BLaER1 (cell line): ENCODE measurements around the gene MGAT4A.

ENCODE experiments used
- H3K27ac ChIP-seq: shearing (Covaris generic); formaldehyde crosslinking; 2 replicates; pipeline ENCODE4 v1.8.1; 2022
- H3K27me3 ChIP-seq: shearing (Covaris generic); formaldehyde crosslinking; 2 replicates; pipeline ENCODE4 v1.8.1; 2022
- H3K36me3 ChIP-seq: shearing (Covaris generic); formaldehyde crosslinking; 2 replicates; pipeline ENCODE4 v1.8.1; 2022
- H3K4me1 ChIP-seq: shearing (Covaris generic); formaldehyde crosslinking; 2 replicates; pipeline ENCODE4 v1.8.1; 2022
- H3K4me2 ChIP-seq: shearing (Covaris generic); formaldehyde crosslinking; 2 replicates; pipeline ENCODE4 v1.8.1; 2022
- H3K4me3 ChIP-seq: shearing (Covaris generic); formaldehyde crosslinking; 2 replicates; pipeline ENCODE4 v1.8.1; 2022
- H3K9ac ChIP-seq: shearing (Covaris generic); formaldehyde crosslinking; 2 replicates; pipeline ENCODE4 v1.8.1; 2022
- H3K9me3 ChIP-seq: shearing (Covaris generic); formaldehyde crosslinking; 2 replicates; pipeline ENCODE4 v1.8.1; 2022
- H4K20me1 ChIP-seq: shearing (Covaris generic); formaldehyde crosslinking; 2 replicates; pipeline ENCODE4 v1.8.1; 2022
- Cebpa-rat ChIP-seq: shearing (Covaris generic); IDR thresholded peaks from 2 replicates; pipeline ENCODE4 v1.8.1; 2022

Gene MGAT4A

DNA sequence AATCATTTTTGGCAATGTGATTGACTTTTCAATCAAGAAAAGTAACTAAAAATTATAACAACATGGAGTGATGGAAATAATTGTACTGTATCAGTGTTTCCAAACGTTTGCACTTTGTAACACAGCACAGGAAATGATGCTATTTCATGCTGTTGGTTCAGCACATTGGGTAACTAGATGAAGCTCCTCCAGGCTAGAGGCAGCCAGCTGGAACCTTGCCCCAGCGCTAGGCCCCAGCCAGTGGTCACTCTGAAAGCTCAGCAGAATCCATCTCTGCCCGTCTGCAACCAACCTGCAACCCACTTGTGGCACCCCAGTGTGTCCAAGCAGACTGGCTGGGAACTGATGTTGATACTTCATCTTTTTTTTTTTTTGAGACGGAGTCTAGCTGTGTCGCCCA, 107.3 kb downstream of the MGAT4A start:
- no peak for TF ChIP-seq Cebpa-rat
- Histone ChIP-seq H4K20me1 (no peaks in the 10 kb centered on the region), H3K9me3 (no peaks in the 10 kb centered on the region), H3K27ac (no peak overlapping the region), H3K4me2 (no peak overlapping the region), H3K36me3 (peaks cover 6% of the 10 kb centered on the region; the same call in 1 of the 2 replicates), H3K4me1 (peaks cover 4% of the 10 kb centered on the region; the same call in 1 of the 2 replicates), H3K9ac (no peak overlapping the region), H3K27me3 (no peaks in the 10 kb centered on the region), H3K4me3 (no peak overlapping the region)

DNA sequence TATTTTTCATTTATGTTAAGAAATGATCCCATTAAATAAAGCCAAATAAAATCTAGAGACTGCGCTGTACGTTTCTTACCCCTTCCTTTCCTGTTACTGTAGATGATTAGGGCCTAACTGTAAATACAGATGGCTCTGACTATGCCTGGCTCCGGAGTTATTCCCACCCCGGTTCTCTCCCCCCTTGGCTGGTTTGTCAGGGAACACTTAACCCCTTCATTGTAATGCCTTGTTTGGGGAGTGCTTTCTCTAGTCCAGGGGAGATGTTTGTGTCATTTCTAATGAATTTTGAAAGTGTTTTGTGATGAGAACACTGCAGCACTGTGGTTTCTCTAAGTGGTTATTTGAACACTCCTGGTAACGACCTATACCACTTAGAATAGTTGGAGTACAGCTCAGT, 113.8 kb downstream of the MGAT4A start:
- H3K36me3 ChIP-seq, result peaks cover 70% of the 10 kb centered on the region
- no peaks in the 10 kb centered on the region for H3K9me3 ChIP-seq
- H3K9ac ChIP-seq, result no peak overlapping the region
- no peak overlapping the region for H3K27ac ChIP-seq
- no peaks in the 10 kb centered on the region for H3K4me1 ChIP-seq
- no peaks in the 10 kb centered on the region for H3K27me3 ChIP-seq
- H3K4me3 ChIP-seq, result no peak overlapping the region
- no peak overlapping the region for H3K4me2 ChIP-seq
- no peak for TF ChIP-seq Cebpa-rat
- H4K20me1 ChIP-seq, result no peaks in the 10 kb centered on the region; the same call in 1 of the 2 replicates

GRCh38 chr2:98615481-98615880, 115.5 kb downstream of the MGAT4A start:
- Histone ChIP-seq H3K9ac (no peak overlapping the region), H3K4me1 (peaks cover 10% of the 10 kb centered on the region), H3K27me3 (no peaks in the 10 kb centered on the region), H4K20me1 (no peaks in the 10 kb centered on the region; the same call in 1 of the 2 replicates), H3K36me3 (peaks cover 77% of the 10 kb centered on the region), H3K27ac (no peak overlapping the region), H3K4me3 (no peak overlapping the region), H3K9me3 (no peaks in the 10 kb centered on the region), H3K4me2 (no peak overlapping the region)
- TF ChIP-seq Cebpa-rat, result no peak

GRCh38 chr2:98614024-98614739, 116.8 kb downstream of the MGAT4A start:
- Histone ChIP-seq H3K36me3 (peaks cover 80% of the 10 kb centered on the region), H3K4me2 (no peak overlapping the region), H3K27me3 (no peaks in the 10 kb centered on the region), H3K9ac (no peak overlapping the region), H3K4me3 (no peak overlapping the region), H4K20me1 (no peaks in the 10 kb centered on the region; the same call in 1 of the 2 replicates), H3K27ac (no peak overlapping the region), H3K9me3 (no peaks in the 10 kb centered on the region), H3K4me1 (peaks cover 23% of the 10 kb centered on the region)
- TF ChIP-seq Cebpa-rat, result no peak

DNA sequence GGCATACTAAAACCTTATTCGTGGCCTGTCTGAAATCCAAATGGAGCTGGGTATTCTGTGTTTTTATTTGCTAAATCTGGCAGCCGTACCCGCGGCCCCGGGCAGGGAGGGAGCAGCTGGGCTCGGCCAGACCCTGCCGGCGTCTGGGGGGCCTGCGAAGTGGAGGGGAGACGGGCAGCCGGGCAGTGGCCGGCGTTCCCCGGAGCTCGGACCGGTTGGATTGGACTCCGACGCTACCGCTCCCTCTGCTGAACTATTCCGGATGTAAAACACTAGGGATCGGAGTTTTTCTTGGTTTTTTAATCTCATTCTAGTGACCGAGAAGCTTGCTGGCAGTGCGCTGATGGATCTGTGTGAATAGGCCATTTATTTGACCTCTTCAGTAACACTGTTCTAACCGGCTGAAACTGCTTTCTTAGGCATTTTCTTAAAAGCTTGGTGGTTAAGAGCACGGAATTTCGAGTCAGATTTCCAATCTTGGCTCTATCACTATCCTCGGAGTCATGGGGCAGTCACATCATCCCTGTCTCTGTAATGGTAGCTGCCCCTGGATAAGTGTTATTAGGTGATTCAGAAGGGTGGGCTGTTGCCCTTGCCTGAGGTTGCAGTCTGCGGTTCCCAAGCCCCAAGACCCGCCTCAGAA, 121.8 kb downstream of the MGAT4A start:
- no peaks in the 10 kb centered on the region for H3K27me3 ChIP-seq
- TF ChIP-seq Cebpa-rat, result no peak
- no peaks in the 10 kb centered on the region for H3K9me3 ChIP-seq
- H3K4me1 ChIP-seq, result peaks cover 45% of the 10 kb centered on the region
- H3K9ac ChIP-seq, result peak overlapping the region; percentile 96
- peaks cover 47% of the 10 kb centered on the region for H3K36me3 ChIP-seq
- peaks cover 22% of the 10 kb centered on the region; the same call in 1 of the 2 replicates for H4K20me1 ChIP-seq
- peak overlapping the region; percentile 95 for H3K27ac ChIP-seq
- H3K4me2 ChIP-seq, result peak overlapping the region; percentile 88
- H3K4me3 ChIP-seq, result peak overlapping the region; percentile 96

DNA sequence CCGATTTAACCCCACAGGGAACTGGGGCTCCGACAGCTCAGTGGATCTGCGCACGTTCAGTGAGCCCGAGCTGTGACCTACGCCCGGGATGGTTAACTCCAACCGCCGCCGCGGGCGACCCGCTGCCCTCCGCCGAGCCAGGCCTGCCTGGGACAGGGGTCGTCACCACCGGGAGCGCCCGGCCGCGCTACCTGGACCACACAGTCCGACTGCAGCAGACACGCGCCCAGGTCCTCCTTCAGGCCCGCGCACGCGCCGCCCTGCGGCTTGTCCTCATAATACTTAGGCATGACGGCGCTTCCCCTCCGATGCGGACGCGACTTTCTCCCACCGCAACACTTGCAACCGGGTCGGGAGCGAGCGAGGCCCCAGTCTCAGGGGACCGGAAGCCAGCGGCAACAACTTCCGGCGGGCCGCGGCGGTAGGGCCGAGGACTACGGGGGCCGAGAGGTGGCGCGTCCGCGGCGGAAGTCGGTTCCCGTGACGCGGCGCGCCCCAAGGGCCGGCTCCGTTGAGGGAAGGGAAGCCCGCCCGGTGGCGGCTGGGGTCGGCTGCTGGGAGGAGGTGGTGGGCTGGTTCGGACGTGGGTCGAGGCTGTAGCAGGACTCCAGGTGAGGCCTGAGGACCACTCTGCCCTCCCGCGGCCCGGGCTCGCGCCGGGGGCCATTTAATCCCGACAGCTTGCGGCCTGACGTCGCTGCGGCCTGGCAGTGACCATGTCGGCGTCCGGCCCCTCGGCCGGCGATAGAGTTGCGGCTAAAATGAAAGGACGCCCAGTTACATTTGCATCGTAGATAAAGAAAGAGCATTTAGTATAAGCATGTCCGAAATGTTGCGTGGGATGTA, 122.6 kb downstream of the MGAT4A start, which contains the start of the genes COA5 and UNC50:
COA5 (minus strand) TSS at position 397 of the 846 bp plus-strand sequence; CDS start at position 290, 107 bp downstream.
UNC50 (plus strand) TSS at position 474 of the 846 bp plus-strand sequence. CDS start 1,171 bp downstream, outside the sequence.
- no peaks in the 10 kb centered on the region for H3K27me3 ChIP-seq
- TF ChIP-seq Cebpa-rat, result no peak
- H3K36me3 ChIP-seq, result peaks cover 45% of the 10 kb centered on the region
- H3K4me1 ChIP-seq, result peaks cover 45% of the 10 kb centered on the region
- H3K9me3 ChIP-seq, result no peaks in the 10 kb centered on the region
- H3K27ac ChIP-seq, result peak within 1 kb of the TSS; percentile 95
- H4K20me1 ChIP-seq, result peaks cover 27% of the 10 kb centered on the region; the same call in 1 of the 2 replicates
- H3K4me3 ChIP-seq, result peak within 1 kb of the TSS; percentile 96
- peak within 1 kb of the TSS; percentile 96 for H3K9ac ChIP-seq
- H3K4me2 ChIP-seq, result peak within 1 kb of the TSS; percentile 88

DNA sequence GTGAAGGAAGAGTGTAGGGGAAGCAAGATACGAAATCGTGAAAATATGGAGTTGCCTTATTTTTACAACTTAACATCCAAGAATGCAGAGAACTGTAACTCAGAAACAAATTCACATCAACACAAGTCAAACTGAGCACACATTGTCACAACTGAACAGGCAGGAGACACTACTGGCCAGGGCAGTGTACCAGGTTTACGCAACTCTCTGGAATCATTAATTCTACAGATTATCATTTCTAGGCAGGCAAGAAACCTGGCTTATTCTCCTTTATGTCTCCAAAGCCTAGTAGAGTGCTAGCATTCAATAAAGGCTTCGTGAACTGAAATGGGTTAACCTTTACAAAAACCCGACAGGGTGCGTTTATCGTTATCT, 123.2 kb downstream of the MGAT4A start:
- no peak for TF ChIP-seq Cebpa-rat

DNA sequence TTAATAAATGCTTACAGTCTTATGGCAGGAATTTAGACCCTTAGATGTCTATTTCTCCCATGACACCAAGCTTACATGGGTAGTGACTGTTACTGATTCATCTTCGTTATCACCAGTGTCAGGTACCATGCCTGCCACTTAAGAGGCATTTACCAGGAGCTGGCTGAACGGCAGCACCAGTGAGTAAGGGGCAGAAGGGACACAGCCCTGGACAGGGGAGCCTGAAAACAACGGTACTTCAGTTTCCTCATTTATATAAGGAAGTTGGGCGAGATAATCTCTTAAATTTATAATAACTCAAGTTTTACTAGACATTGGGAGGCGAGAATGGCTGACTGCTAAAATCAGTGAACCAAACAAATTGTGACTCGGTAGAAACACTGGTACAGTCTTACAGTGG, 123.8 kb downstream of the MGAT4A start:
- peak overlapping the region; percentile 88 for H3K4me2 ChIP-seq
- H3K27me3 ChIP-seq, result no peaks in the 10 kb centered on the region
- peak overlapping the region; percentile 95 for H3K27ac ChIP-seq
- peaks cover 45% of the 10 kb centered on the region for H3K36me3 ChIP-seq
- H3K9ac ChIP-seq, result peak overlapping the region; percentile 96
- no peaks in the 10 kb centered on the region for H3K9me3 ChIP-seq
- H4K20me1 ChIP-seq, result peaks cover 28% of the 10 kb centered on the region; the same call in 1 of the 2 replicates
- TF ChIP-seq Cebpa-rat, result no peak
- peaks cover 45% of the 10 kb centered on the region for H3K4me1 ChIP-seq
- peak overlapping the region; percentile 96 for H3K4me3 ChIP-seq

More for the DNA sequence above, 123.2 kb downstream of the MGAT4A start:
- Histone ChIP-seq H3K4me2 (peak overlapping the region; percentile 88), H3K9me3 (no peaks in the 10 kb centered on the region), H4K20me1 (peaks cover 27% of the 10 kb centered on the region; the same call in 1 of the 2 replicates), H3K27me3 (no peaks in the 10 kb centered on the region), H3K36me3 (peaks cover 45% of the 10 kb centered on the region), H3K4me3 (peak overlapping the region; percentile 96), H3K4me1 (peaks cover 45% of the 10 kb centered on the region), H3K27ac (peak overlapping the region; percentile 95), H3K9ac (peak overlapping the region; percentile 96)

DNA sequence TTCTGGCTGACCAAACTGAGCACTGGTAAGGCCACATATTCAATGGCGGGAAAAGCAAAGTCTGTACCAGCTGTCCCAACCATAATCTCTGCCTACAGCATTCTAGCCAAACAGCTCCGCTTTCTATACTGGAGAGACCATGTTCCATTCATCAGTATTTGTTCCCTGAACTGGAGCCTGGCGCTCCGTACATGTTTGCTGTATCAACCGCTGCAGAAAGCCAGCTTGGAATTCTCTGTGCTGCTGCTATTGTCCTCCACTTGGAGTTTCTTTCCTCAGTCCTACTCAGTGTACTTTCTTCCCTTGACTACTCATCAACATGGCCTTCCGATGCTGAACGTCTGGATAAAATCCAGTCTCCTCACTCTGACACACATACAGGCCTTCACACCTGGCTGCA, 124.5 kb downstream of the MGAT4A start:
- peak overlapping the region; percentile 88 for H3K4me2 ChIP-seq
- TF ChIP-seq Cebpa-rat, result no peak
- H4K20me1 ChIP-seq, result peaks cover 35% of the 10 kb centered on the region; the same call in 1 of the 2 replicates
- no peak overlapping the region for H3K9ac ChIP-seq
- H3K4me1 ChIP-seq, result peaks cover 45% of the 10 kb centered on the region
- peaks cover 49% of the 10 kb centered on the region for H3K36me3 ChIP-seq
- H3K9me3 ChIP-seq, result no peaks in the 10 kb centered on the region
- no peak overlapping the region for H3K27ac ChIP-seq
- no peaks in the 10 kb centered on the region for H3K27me3 ChIP-seq
- no peak overlapping the region for H3K4me3 ChIP-seq
